SK-MEL-5 (cell line): ENCODE data around the gene ID2. TPM values are rescaled to one million over a fixed set of nuclear protein-coding genes. Genes with fewer than 3 reads are reported as not detected.

Source experiments
- DNase-seq: peaks from one replicate; pipeline ENCODE4 v3.0.0-alpha.2; 2016; ENCODE audit warnings: low read depth, low spot score
- in situ Hi-C: cut with HindIII; loops from 2 replicates; pipeline ENCODE4 v1.10.0; 2016; ENCODE audit warnings: low sequenced_read_pairs, high pct_unique_total_duplicates, low pct_unique_long_range_greater_than_20kb
- total RNA-seq: library from RNA; depleted of rRNA; stranded (reverse); fragments of >200 nt; shearing (Covaris generic); gene quantifications from 2 replicates; pipeline ENCODE4 v1.2.3, GENCODE V29; 2014

ID2 gene
- total RNA-seq, 1 experiment from 2014 or later: 61.5 TPM

DNA sequence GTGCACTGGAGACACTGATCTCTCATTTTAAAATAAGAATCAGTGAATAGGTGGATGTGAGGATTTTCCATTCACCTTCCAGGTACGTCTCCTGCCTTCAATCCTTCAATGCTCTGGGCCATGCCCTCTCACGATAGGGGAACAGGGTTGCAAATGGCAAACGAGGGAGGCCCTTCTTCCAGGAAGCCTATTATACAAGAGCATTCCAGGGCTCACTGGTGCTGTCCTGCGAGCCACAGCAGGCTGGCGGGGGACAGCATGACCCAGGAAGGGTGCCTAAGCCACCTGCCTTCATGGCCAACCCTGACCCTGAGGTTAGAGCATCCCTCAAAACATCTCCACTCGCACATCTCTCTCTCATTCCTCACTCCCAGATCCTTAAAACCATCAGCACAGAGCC lies 20.6 kb upstream of the ID2 start:
- DNase-seq: no peak
- in situ Hi-C loops: no loop called here

DNA sequence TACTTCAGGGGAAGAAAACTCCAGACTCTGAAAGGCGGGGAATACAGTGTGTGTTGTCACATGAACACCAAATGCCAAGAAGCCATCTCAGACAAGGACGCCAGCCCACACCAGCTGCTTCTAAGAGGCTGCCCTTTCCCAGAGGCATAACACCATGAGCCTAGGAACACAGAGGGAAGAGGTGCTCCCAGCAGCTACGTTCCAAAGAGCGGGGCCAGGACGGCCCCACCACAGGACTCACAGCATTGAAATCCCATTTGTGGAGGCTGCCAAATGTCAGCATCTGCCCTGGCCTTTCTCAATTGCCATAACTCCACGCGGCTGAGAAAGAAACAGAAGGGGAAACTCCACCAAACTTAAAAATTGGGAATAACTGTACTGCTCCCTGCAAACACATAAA lies 20.1 kb upstream of the ID2 start:
- DNase-seq: no peak

GRCh38 chr2:8662239-8662879 lies 19.5 kb upstream of the ID2 start:
- in situ Hi-C loops: no loop called here
- DNase-seq: no peak

More for the DNA sequence above, 20.1 kb upstream of the ID2 start:
- in situ Hi-C loops: no loop called here

DNA sequence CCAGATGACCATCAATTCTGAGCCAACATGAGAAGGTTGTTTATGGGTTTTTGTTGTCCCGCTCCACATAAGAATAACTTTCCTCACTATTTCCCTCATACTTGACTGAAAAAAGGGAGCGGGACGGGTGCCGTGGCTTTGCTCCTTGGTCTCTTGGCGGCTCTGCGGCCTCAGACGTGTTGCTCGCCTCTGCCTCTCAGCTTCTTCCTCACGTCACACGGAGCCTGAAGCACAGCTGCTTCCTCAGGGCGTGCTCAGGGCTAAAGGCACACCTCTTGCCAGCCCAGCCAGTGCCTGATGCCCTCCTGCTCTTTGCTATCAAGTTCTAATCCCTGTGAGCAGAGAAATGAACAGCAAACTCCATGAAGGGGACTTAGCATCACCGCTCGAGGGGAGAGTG lies 17.9 kb upstream of the ID2 start:
- no peak for DNase-seq

GRCh38 chr2:8666581-8666980 lies 15.3 kb upstream of the ID2 start:
- in situ Hi-C loops: no loop called here

More for the DNA sequence above, 17.9 kb upstream of the ID2 start:
- in situ Hi-C loops: no loop called here

GRCh38 chr2:8667896-8668512 lies 13.9 kb upstream of the ID2 start:
- in situ Hi-C loops: no loop called here
- DNase-seq: no peak

More at GRCh38 chr2:8666581-8666980, 15.3 kb upstream of the ID2 start:
- DNase-seq: no peak

- in situ Hi-C loops: no loop called here
- DNase-seq: peak; percentile 76
Observed at GRCh38 chr2:8669157-8669817, 12.6 kb upstream of the ID2 start.

GRCh38 chr2:8670580-8670979 lies 11.3 kb upstream of the ID2 start:
- DNase-seq: no peak
- in situ Hi-C loops: no loop called here

DNA sequence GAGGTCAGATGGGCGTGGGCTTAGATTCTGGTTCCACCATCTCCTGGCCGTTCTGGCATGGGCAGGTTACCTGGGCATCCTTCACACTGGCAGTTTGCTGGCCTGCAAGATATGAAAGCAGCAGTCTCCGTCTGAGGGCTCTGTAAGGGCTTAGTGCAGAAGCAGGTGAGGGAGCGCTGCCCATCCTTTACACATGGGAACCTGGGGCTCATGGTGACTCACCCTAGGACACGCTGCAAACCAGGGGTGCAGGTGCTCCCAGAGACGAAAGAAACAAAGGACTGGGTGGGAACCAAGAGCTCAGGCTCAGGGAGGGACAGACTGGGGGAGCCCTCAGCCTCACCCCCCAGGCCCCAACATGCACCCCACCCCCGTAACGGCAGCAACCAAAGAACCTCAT lies 10.7 kb upstream of the ID2 start:
- no peak for DNase-seq
- in situ Hi-C loops: no loop called here

DNA sequence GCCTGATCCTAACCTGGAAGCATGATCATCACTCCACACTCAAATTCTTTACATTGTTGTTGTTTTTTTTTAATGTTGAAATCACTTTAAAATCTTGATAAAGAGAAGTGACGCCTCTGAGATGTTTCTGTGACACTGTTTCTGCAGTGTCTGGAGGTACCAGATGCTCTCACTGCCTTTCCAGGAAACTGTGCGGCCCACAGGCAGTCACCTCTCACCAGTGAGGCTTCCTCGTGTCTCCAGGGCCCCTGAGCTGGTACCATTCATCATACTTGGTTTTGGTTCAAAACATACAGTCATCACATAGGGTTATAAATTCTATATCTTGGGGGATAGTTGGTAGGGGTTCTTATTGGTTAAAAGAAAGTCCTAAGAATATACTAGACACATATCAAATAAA lies 10.1 kb upstream of the ID2 start:
- no peak for DNase-seq
- in situ Hi-C loops: no loop called here

- no peak for DNase-seq
- in situ Hi-C loops: no loop called here
Observed at GRCh38 chr2:8672940-8673339, 8.9 kb upstream of the ID2 start.

DNA sequence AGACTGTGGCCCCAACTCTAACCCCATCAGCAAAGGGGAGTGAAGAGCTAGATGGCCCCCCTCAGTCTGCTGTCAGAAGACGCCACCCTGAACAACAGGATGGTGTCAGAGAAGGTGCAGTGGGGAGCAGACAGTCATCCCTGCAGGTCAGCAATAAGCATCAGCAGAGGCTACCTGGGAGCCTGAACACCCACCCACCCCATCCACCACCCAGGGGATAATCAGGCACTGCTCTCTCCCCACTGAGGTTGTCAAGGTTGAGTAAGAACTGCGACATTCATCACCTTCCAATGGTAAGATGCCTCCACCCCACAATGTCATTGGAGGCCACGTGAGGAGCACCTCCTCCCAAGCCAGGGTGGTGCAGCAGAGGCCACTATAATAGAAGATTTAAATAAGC lies 8.5 kb upstream of the ID2 start:
- in situ Hi-C loops: no loop called here
- DNase-seq: no peak

DNA sequence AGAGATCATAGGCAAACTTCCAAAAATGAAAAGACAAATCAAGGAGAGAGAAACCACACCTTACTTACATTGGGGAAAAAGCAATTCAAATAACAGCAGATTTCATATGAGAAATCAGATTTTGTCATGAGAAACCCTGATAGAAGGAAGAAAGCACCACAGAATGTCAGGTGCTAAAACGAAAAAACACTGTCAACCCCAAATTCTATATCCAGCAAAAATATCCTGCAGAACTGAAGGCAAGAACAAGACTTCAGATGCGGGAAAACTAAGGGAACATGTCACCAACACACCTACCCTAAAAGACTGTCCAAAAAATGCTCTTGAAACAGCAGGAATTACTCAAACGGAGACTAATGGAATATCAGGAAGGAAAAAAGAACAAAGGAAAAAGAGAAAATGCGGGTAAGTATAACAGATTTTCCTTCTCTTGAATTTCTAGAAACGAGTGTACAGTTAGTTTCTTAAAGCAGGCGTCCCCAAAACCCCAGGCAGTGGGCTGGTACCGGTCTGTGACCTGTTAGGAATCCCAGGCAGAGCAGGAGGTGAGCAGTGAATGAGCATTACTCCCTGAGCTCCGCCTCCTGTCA lies 7.3 kb upstream of the ID2 start:
- in situ Hi-C loops: no loop called here
- DNase-seq: no peak

GRCh38 chr2:8675543-8675942 lies 6.3 kb upstream of the ID2 start:
- in situ Hi-C loops: no loop called here
- DNase-seq: no peak

DNA sequence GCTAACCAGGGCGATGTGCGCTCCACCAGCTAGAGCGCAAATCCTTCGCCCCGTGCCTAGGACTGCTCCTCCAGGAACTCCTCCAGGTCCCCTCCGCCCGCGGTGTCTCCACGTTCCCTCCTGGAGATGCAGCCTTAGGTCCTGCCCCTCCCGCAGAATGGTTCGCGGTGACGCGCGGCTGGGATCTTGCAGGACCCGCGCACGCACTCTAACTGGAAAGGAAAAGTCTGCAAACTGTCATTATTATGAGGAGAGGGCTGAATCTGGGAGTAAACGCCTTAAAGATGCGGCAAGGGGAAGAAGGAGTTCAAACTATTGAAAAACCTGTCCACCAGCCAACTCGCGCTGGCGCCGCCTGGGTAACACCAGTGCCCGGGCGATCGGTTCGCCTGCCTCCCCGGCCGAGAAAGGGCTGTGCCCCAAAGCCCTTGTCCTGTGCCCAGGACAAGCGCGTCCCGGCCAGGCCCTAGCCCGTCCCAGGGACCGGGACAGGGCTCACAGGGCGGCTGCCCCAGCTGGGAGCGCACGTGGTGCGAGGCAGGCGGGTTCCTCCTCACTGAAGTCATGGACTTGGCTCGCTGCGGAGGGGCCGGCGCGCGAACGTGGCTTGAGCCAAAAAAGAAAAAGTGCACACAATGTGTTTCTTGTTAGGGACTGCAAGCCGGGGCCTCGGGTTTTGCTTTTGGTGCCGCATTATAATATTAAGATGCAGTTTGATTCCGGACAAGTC lies 5.5 kb upstream of the ID2 start:
- in situ Hi-C loops: no loop called here
- DNase-seq: no peak

- in situ Hi-C loops: no loop called here
- DNase-seq: no peak
Observed at GRCh38 chr2:8676921-8677645, 4.8 kb upstream of the ID2 start.
